ENCODE data around the gene IPO4. TPM values are rescaled to one million over a fixed set of nuclear protein-coding genes. Genes with fewer than 3 reads are reported as not detected.

The IPO4 gene
- total and polyA plus RNA-seq, 2 of the 13 experiments (the other 11 are each of a cell fraction or from before 2014, with no cell fraction given): 39.0 to 179 TPM

DNA sequence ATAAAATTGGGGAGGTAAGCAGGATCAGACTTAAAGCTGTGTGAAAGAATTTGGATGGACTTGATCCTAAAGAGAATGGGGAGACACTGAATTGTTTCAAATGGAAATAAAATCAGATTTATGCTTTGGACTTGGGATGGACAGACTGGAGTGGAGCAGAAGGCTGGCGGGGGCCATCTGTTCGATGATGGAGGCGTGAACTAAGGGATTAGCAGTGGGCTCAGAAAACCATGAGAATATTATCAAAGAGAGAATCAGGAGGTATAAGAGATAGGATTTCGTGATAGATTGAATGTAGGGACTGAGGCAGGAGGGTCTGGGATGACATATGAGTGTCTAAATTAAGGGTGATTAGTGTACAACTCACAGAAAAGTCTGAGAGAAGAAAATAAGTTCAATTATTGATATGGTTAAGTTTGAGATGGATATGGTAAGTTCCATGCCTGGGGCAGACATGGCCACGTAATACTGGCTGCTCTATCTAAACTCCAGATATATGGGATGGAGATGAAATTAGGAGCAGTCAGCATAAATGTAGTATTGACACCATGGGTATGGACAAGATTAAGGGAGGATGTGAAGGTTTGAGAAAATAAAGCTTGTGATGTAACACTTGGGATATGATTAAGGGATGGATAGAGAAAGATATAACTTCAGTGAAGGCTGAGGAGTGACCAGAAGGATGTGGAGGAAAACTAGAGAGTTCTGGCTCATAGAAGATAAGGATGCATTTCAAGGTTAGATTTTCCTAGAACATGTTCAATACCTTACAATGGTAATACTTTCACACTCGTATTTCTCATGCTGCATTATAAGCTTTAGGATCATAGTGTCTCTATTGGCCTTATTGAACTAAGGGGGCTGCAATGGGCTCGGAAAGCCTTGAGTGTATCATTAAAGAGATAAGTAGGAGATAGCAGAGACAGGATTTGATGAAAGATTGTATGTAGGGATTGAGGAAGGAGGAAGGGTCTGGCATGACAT is 15.8 kb upstream of the IPO4 start (continued):
- TF ChIP-seq ZNF879 (CRISPR knock-in tag; IDR thresholded peaks at IDR 0.05) (no peak), AKAP8 (CRISPR knock-in tag; IDR thresholded peaks at IDR 0.05) (no peak), MAFF (IDR thresholded peaks at IDR 0.05; ENCODE audit: low read depth, low read length) (peak; percentile 88), NCOA1 (CRISPR knock-in tag; IDR thresholded peaks at IDR 0.05) (no peak), ZNF746 (CRISPR knock-in tag; IDR thresholded peaks at IDR 0.05) (no peak), ZNF891 (CRISPR knock-in tag; IDR thresholded peaks at IDR 0.05) (no peak), ZNF24 (IDR thresholded peaks at IDR 0.05) (no peak), ZNF550 (CRISPR knock-in tag; IDR thresholded peaks at IDR 0.05; ENCODE audit: borderline replicate concordance) (no peak), DR1 (CRISPR knock-in tag; IDR thresholded peaks at IDR 0.05) (no peak), SP4 (CRISPR knock-in tag; IDR thresholded peaks at IDR 0.05) (no peak), AGO2 (optimal IDR thresholded peaks at IDR 0.05; ENCODE audit: low read depth, low read length) (peak; percentile 67), YEATS4 (CRISPR knock-in tag; IDR thresholded peaks at IDR 0.05; ENCODE audit: borderline replicate concordance) (no peak), SMC3 (IDR thresholded peaks at IDR 0.05; ENCODE audit: low read length) (no peak), RBFOX2 (IDR thresholded peaks at IDR 0.05; ENCODE audit: low read depth, low read length) (peak; percentile 61), HOXA9 (CRISPR knock-in tag; IDR thresholded peaks at IDR 0.05; ENCODE audit: borderline replicate concordance) (no peak; the same call in 1 of the 2 replicates), GTF2F1 (IDR thresholded peaks at IDR 0.05; ENCODE audit: low read length) (no peak), NFATC3 (CRISPR knock-in tag; IDR thresholded peaks at IDR 0.05) (no peak), MXD4 (CRISPR knock-in tag; IDR thresholded peaks at IDR 0.05) (no peak)
- TF ChIP-seq, protein P1, sequence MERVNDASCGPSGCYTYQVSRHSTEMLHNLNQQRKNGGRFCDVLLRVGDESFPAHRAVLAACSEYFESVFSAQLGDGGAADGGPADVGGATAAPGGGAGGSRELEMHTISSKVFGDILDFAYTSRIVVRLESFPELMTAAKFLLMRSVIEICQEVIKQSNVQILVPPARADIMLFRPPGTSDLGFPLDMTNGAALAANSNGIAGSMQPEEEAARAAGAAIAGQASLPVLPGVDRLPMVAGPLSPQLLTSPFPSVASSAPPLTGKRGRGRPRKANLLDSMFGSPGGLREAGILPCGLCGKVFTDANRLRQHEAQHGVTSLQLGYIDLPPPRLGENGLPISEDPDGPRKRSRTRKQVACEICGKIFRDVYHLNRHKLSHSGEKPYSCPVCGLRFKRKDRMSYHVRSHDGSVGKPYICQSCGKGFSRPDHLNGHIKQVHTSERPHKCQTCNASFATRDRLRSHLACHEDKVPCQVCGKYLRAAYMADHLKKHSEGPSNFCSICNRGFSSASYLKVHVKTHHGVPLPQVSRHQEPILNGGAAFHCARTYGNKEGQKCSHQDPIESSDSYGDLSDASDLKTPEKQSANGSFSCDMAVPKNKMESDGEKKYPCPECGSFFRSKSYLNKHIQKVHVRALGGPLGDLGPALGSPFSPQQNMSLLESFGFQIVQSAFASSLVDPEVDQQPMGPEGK (CRISPR knock-in tag; IDR thresholded peaks at IDR 0.05): no peak
- TF ChIP-seq, protein P2, sequence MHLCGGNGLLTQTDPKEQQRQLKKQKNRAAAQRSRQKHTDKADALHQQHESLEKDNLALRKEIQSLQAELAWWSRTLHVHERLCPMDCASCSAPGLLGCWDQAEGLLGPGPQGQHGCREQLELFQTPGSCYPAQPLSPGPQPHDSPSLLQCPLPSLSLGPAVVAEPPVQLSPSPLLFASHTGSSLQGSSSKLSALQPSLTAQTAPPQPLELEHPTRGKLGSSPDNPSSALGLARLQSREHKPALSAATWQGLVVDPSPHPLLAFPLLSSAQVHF (CRISPR knock-in tag; IDR thresholded peaks at IDR 0.05): no peak
- TF ChIP-seq, protein P3, sequence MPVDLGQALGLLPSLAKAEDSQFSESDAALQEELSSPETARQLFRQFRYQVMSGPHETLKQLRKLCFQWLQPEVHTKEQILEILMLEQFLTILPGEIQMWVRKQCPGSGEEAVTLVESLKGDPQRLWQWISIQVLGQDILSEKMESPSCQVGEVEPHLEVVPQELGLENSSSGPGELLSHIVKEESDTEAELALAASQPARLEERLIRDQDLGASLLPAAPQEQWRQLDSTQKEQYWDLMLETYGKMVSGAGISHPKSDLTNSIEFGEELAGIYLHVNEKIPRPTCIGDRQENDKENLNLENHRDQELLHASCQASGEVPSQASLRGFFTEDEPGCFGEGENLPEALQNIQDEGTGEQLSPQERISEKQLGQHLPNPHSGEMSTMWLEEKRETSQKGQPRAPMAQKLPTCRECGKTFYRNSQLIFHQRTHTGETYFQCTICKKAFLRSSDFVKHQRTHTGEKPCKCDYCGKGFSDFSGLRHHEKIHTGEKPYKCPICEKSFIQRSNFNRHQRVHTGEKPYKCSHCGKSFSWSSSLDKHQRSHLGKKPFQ (CRISPR knock-in tag; IDR thresholded peaks at IDR 0.05; ENCODE audit: insufficient replicate concordance): no peak
- TF ChIP-seq, protein P4, sequence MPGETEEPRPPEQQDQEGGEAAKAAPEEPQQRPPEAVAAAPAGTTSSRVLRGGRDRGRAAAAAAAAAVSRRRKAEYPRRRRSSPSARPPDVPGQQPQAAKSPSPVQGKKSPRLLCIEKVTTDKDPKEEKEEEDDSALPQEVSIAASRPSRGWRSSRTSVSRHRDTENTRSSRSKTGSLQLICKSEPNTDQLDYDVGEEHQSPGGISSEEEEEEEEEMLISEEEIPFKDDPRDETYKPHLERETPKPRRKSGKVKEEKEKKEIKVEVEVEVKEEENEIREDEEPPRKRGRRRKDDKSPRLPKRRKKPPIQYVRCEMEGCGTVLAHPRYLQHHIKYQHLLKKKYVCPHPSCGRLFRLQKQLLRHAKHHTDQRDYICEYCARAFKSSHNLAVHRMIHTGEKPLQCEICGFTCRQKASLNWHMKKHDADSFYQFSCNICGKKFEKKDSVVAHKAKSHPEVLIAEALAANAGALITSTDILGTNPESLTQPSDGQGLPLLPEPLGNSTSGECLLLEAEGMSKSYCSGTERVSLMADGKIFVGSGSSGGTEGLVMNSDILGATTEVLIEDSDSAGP (CRISPR knock-in tag; IDR thresholded peaks at IDR 0.05; ENCODE audit: borderline replicate concordance): no peak
- TF ChIP-seq, protein P5, sequence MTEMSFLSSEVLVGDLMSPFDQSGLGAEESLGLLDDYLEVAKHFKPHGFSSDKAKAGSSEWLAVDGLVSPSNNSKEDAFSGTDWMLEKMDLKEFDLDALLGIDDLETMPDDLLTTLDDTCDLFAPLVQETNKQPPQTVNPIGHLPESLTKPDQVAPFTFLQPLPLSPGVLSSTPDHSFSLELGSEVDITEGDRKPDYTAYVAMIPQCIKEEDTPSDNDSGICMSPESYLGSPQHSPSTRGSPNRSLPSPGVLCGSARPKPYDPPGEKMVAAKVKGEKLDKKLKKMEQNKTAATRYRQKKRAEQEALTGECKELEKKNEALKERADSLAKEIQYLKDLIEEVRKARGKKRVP (CRISPR knock-in tag; IDR thresholded peaks at IDR 0.05): 0 out of 4 replicates have a peak, but pooled peaks of 1 of the 2 experiments have one; percentile 29

Data from HepG2 (cell line).